Epithelial cell of proximal tubule (primary cell): ENCODE results near the gene INAFM2. TPM values are rescaled to one million over a fixed set of nuclear protein-coding genes. Genes with fewer than 3 reads are reported as not detected.

Source experiments
- DNase-seq: peaks from one replicate; pipeline ENCODE4 v3.0.0-alpha.2; 2011; ENCODE audit warnings: low read depth
- H3K4me3 ChIP-seq: 2 replicates; pipeline ENCODE4 v1.5.1; 2011; ENCODE audit warnings: low read depth, mild to moderate bottlenecking, low read length
- CTCF ChIP-seq: conservative IDR thresholded peaks from 2 replicates; pipeline ENCODE4 v1.5.1; 2012; ENCODE audit warnings: low read depth, mild to moderate bottlenecking, low read length
- total RNA-seq: library from RNA; depleted of rRNA; stranded (reverse); fragments of >200 nt; gene quantifications from 2 replicates; pipeline ENCODE4 v1.2.3, GENCODE V29; 2015

The INAFM2 gene
- total RNA-seq, 1 donor from 2014 or later: 15.3 TPM

DNA sequence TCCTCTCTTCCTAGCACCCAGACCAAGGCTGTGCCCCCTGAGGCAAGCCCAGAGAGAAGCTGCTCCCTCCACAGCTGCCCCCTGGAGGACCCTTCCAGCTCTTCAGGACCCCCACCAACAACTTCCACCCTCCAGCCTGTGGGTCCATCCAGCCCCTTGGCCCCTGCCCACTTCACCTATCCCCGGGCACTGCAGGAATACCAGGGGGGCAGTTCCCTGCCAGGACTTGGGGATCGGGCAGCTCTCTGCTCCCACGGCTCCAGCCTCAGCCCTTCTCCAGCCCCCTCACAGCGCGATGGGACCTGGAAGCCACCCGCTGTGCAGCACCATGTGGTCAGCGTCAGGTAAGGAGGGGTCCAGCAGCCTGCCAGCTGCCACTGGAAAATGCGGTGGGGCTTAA is 40.1 kb downstream of the INAFM2 start:
- no peak for TF ChIP-seq CTCF
- DNase-seq: no peak
- no peak overlapping the region for H3K4me3 ChIP-seq

GRCh38 chr15:40364251-40364650 is 40.8 kb downstream of the INAFM2 start:
- no peak for TF ChIP-seq CTCF
- DNase-seq: no peak
- no peak overlapping the region for H3K4me3 ChIP-seq

GRCh38 chr15:40365016-40365415 is 41.5 kb downstream of the INAFM2 start:
- DNase-seq: no peak
- TF ChIP-seq CTCF: no peak
- no peak overlapping the region for H3K4me3 ChIP-seq

DNA sequence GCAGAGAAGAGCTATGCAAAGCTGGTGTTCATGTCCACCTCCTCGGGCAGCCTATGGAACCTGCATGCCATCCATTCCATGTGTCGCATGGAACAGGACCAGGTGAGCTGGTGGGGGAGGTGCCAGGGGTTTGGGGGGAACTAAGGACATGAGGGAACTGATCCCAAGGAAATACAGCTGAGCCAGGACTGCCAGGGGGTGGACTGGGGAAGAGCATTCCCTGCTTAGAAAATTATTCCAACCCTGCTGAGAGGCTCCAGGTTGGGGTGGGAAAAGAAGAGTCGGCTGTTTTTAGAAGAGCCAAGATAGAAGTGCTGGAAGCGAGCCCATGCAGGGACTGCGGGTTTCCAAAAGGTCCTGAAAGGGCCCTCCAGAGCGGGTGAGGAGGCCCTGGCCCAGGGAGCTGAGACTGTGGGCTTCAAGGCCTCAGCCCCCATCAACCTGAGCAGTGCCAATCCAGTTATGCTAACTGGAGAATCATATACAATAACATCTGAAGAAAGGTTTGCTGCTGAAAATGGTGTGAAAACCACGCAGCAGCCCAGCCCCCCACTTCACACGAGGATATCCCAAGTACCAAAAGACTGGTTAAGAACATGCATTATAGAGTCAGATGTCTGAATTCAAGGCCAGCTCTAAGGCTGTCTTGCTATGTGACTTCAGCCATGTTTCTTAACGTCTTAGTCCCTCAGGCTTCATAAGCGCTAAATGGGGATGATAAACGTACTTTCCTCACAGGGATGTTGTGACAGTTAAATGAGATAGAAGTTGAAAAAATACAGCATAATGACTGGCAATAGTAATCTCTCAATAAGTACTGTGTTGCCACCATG is 42.3 kb downstream of the INAFM2 start:
- no peak for TF ChIP-seq CTCF
- H3K4me3 ChIP-seq: no peak overlapping the region

DNA sequence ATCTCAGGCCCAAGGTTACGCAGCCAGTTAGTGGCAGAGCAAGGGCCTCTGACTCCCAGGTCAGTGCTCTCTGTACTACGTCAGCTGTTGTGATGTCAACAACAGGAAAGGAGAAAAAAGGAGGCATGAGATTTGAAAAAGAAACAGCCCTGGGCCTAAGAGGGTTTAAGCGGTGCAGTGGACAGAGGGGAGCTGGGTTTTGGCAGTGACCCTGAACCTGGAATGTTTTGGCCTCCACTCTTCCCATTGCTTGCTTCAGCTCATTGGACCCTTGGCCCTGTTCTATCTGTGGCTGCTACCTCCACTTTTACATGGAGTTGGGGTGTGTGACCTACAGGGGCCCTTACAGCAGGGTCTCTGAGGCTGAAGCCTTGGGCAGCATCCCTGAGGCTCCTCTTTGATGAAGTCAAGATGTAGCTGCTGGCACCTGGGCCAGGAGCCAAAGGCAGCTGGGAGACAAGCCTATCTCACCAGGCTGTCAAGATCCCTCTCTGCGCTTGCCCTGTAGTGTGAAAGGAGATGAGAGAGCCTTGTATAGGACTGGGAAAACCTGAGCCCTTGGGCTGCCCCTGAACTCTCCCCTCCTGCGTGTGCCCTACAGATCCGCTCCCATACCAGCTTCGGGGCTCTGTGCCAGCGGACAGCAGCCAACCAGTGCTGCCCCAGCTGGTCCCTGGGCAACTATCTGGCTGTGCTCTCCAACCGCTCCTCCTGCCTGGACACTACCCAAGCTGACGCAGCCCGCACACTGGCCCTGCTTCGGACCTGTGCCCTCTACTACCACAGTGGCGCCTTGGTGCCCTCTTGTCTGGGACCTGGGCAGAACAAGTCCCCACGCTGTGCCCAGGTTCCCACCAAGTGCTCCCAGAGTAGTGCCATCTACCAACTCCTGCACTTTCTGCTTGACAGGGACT is 43.2 kb downstream of the INAFM2 start:
- no peak for TF ChIP-seq CTCF
- H3K4me3 ChIP-seq: no peak overlapping the region

More for the DNA sequence above, 42.3 kb downstream of the INAFM2 start:
- no peak for DNase-seq

GRCh38 chr15:40367371-40367685 is 43.8 kb downstream of the INAFM2 start:
- no peak for TF ChIP-seq CTCF
- DNase-seq: no peak
- peak overlapping the region; percentile 38 for H3K4me3 ChIP-seq

More for the DNA sequence above, 43.2 kb downstream of the INAFM2 start:
- DNase-seq: no peak
